DND-41 (cell line): Measurements from ENCODE around the gene RAI2.

Experiments
- ATAC-seq: fragments of 200-7000 bp; cut with Tn5 transposase; 3 replicates; pipeline ENCODE4 v1.9.1; 2021; ENCODE audit warnings: low read depth; ENCODE audit not compliant: insufficient read depth
- DNase-seq: peaks from one replicate; pipeline ENCODE4 v3.0.0-alpha.2; 2020
- H2AFZ ChIP-seq: 2 replicates; pipeline ENCODE4 v1.6.0; 2012; ENCODE audit warnings: low read depth, low read length
- H3K27ac ChIP-seq: 2 replicates; pipeline ENCODE4 v1.5.1; 2012; ENCODE audit warnings: low read length, inconsistent platforms
- H3K27me3 ChIP-seq: fragments of 200-600 bp; sonication (generic); 2 replicates; pipeline ENCODE4 v1.6.0; 2012; ENCODE audit warnings: low read length, mild to moderate bottlenecking, inconsistent platforms; ENCODE audit not compliant: insufficient read depth, poor library complexity
- H3K36me3 ChIP-seq: 2 replicates; pipeline ENCODE4 v1.5.1; 2012; ENCODE audit warnings: low read length, inconsistent platforms; ENCODE audit not compliant: insufficient read depth
- H3K4me1 ChIP-seq: 2 replicates; pipeline ENCODE4 v1.5.1; 2012; ENCODE audit warnings: mild to moderate bottlenecking, low read length; ENCODE audit not compliant: insufficient read depth
- H3K4me2 ChIP-seq: 2 replicates; pipeline ENCODE4 v1.6.0; 2012; ENCODE audit warnings: mild to moderate bottlenecking, moderate library complexity, low read length, inconsistent platforms; ENCODE audit not compliant: insufficient read depth
- H3K4me3 ChIP-seq, 2 experiments: fragments of 200-600 bp in 1 of 2; shearing (Covaris generic) in 1 of 2; 2 replicates each; pipeline ENCODE4 v1.5.1; 2012 to 2016; ENCODE audit warnings: inconsistent platforms in 2 of 2, low read length in 2 of 2, mild to moderate bottlenecking in 2 of 2, low read depth in 1 of 2, moderate library complexity in 1 of 2
- H3K79me2 ChIP-seq: 2 replicates; pipeline ENCODE4 v1.6.0; 2012; ENCODE audit warnings: low read length, inconsistent platforms; ENCODE audit not compliant: insufficient read depth
- H3K9ac ChIP-seq: 2 replicates; pipeline ENCODE4 v1.6.0; 2012; ENCODE audit warnings: low read depth, mild to moderate bottlenecking, inconsistent platforms, low read length, moderate library complexity
- H3K9me3 ChIP-seq: 2 replicates; pipeline ENCODE4 v1.5.1; 2012; ENCODE audit warnings: low read length, moderate library complexity, mild to moderate bottlenecking, inconsistent platforms; ENCODE audit not compliant: insufficient read depth, severe bottlenecking
- H4K20me1 ChIP-seq: 2 replicates; pipeline ENCODE4 v1.6.0; 2012; ENCODE audit warnings: low read length; ENCODE audit not compliant: insufficient read depth
- CTCF ChIP-seq: IDR thresholded peaks from 2 replicates; pipeline ENCODE4 v1.5.1; 2012; ENCODE audit warnings: borderline replicate concordance, low read length, moderate library complexity, mild to moderate bottlenecking; ENCODE audit not compliant: poor library complexity, severe bottlenecking; ENCODE audit errors: extremely low read depth
- EZH2 ChIP-seq: IDR thresholded peaks from 3 replicates; pipeline ENCODE4 v1.6.1; 2012; ENCODE audit warnings: borderline replicate concordance, low read depth, mild to moderate bottlenecking, moderate library complexity, low read length, inconsistent platforms; ENCODE audit not compliant: severe bottlenecking

The RAI2 gene

GRCh38 chrX:17802756-17803155 is 58.3 kb downstream of the RAI2 start:
- DNase-seq = no peak
- no peaks in the 10 kb centered on the region for H3K27me3 ChIP-seq

GRCh38 chrX:17801431-17801830 is 59.7 kb downstream of the RAI2 start:
- H3K79me2 ChIP-seq = no peaks in the 10 kb centered on the region
- no peak overlapping the region for H3K4me3 ChIP-seq
- H3K27ac ChIP-seq = no peak overlapping the region
- no peaks in the 10 kb centered on the region for H4K20me1 ChIP-seq
- no peak for DNase-seq
- no peak overlapping the region for H2AFZ ChIP-seq
- H3K4me2 ChIP-seq = no peak overlapping the region
- H3K4me1 ChIP-seq = no peaks in the 10 kb centered on the region
- ATAC-seq = no peak
- TF ChIP-seq CTCF (no peak), EZH2 (no peak)
- no peaks in the 10 kb centered on the region for H3K9me3 ChIP-seq
- H3K27me3 ChIP-seq = no peaks in the 10 kb centered on the region
- no peak overlapping the region for H3K9ac ChIP-seq
- no peaks in the 10 kb centered on the region for H3K36me3 ChIP-seq

More at GRCh38 chrX:17802756-17803155, 58.3 kb downstream of the RAI2 start:
- H3K27ac ChIP-seq = no peak overlapping the region
- H3K36me3 ChIP-seq = no peaks in the 10 kb centered on the region
- H4K20me1 ChIP-seq = no peaks in the 10 kb centered on the region
- H3K4me1 ChIP-seq = no peaks in the 10 kb centered on the region
- no peak overlapping the region for H3K4me3 ChIP-seq
- TF ChIP-seq EZH2 = no peak
- TF ChIP-seq CTCF = no peak
- no peak overlapping the region for H3K9ac ChIP-seq
- H3K4me2 ChIP-seq = no peak overlapping the region
- H3K79me2 ChIP-seq = no peaks in the 10 kb centered on the region
- H2AFZ ChIP-seq = no peak overlapping the region
- ATAC-seq = no peak
- H3K9me3 ChIP-seq = no peaks in the 10 kb centered on the region

GRCh38 chrX:17798921-17799320 is 62.2 kb downstream of the RAI2 start:
- H3K27me3 ChIP-seq = no peaks in the 10 kb centered on the region
- DNase-seq (no peak), ATAC-seq (no peak)
- TF ChIP-seq EZH2 (no peak), CTCF (no peak)
- no peaks in the 10 kb centered on the region for H3K4me1 ChIP-seq
- H4K20me1 ChIP-seq = no peaks in the 10 kb centered on the region
- H3K9me3 ChIP-seq = no peaks in the 10 kb centered on the region
- no peak overlapping the region for H2AFZ ChIP-seq
- no peak overlapping the region for H3K4me2 ChIP-seq
- no peak overlapping the region for H3K4me3 ChIP-seq
- no peak overlapping the region for H3K27ac ChIP-seq
- no peak overlapping the region for H3K9ac ChIP-seq
- H3K79me2 ChIP-seq = no peaks in the 10 kb centered on the region
- H3K36me3 ChIP-seq = no peaks in the 10 kb centered on the region

- Histone ChIP-seq H3K4me2 (no peak overlapping the region), H3K4me3 (no peak overlapping the region), H4K20me1 (no peaks in the 10 kb centered on the region), H3K4me1 (no peaks in the 10 kb centered on the region), H3K9ac (no peak overlapping the region), H2AFZ (no peak overlapping the region), H3K27ac (no peak overlapping the region), H3K36me3 (no peaks in the 10 kb centered on the region), H3K9me3 (no peaks in the 10 kb centered on the region), H3K79me2 (no peaks in the 10 kb centered on the region), H3K27me3 (no peaks in the 10 kb centered on the region)
- ATAC-seq (no peak), DNase-seq (no peak)
- no peak for TF ChIP-seq CTCF
- TF ChIP-seq EZH2 = no peak
Observed at GRCh38 chrX:17792826-17793225, 68.3 kb downstream of the RAI2 start.
